Measurements from ENCODE around the gene IMPA2. TPM values are rescaled to one million over a fixed set of nuclear protein-coding genes. Genes with fewer than 3 reads are reported as not detected.
A peak's percentile ranks its signal among the peaks of the same experiment; 100 is the strongest.
"Not testable (repeated sequence)": the region's sequence is repeated elsewhere in the genome, so short reads cannot be mapped to it uniquely, and the experiment has no call there.

IMPA2 gene
- total RNA-seq, 1 donor from 2014 or later = 56.3 TPM

DNA sequence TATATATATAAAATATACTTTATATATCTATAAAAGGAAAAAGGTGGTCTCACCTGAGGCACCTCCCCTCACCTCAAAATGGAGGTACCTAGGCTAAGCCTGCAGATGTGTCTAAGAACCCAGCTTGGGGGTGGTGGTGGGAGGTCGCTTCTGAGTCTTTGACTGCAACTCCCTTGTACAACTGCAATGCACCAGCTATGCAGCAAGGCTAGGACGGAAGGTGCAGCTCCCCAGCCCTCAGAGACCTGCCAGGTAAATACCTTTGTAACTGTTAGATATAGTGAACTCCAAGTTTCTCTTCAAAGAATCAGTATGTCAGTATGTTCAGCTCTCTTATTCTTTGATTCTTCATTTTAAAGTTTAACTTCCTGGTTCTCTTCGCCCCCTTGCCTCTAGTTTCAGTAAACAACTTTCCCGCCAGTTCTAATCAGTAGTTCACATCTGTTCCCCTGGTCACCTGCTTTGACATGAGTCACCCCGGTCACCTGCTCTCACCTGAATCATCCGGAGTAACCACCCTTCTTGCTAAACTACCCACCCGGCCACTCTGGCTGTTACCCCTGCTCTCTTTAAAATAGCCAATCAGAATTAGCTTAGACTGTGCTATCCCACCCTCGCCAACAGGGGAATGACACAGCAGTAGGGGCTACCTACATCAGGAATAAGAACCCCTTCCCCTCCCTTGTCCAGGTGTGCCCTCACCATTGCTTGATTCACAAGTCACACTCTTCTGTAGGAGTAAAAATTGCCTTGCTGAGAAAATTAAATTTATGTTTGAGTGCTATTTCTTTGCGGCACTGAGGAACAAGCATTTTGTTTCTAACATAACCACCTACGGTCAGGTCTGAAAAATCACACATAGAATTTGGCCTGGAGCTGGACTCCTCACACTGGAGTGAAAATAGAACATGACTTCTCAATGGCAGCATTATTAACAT lies 24.7 kb upstream of the IMPA2 start:
- Mint-ChIP-seq H3K4me1 (ENCODE audit: unreplicated experiment) (peaks cover 21% of the 10 kb centered on the region), H3K27ac (no peak overlapping the region), H3K36me3 (peaks cover 3% of the 10 kb centered on the region), H3K4me3 (peak overlapping the region; percentile 37), H3K9me3 (peaks cover 6% of the 10 kb centered on the region), H3K27me3 (no peaks in the 10 kb centered on the region)
- TF ChIP-seq, protein P1, sequence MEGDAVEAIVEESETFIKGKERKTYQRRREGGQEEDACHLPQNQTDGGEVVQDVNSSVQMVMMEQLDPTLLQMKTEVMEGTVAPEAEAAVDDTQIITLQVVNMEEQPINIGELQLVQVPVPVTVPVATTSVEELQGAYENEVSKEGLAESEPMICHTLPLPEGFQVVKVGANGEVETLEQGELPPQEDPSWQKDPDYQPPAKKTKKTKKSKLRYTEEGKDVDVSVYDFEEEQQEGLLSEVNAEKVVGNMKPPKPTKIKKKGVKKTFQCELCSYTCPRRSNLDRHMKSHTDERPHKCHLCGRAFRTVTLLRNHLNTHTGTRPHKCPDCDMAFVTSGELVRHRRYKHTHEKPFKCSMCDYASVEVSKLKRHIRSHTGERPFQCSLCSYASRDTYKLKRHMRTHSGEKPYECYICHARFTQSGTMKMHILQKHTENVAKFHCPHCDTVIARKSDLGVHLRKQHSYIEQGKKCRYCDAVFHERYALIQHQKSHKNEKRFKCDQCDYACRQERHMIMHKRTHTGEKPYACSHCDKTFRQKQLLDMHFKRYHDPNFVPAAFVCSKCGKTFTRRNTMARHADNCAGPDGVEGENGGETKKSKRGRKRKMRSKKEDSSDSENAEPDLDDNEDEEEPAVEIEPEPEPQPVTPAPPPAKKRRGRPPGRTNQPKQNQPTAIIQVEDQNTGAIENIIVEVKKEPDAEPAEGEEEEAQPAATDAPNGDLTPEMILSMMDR (conservative IDR thresholded peaks at IDR 0.05) = no peak
- DNase-seq (ENCODE audit: extremely low spot score, unreplicated experiment) = no peak

DNA sequence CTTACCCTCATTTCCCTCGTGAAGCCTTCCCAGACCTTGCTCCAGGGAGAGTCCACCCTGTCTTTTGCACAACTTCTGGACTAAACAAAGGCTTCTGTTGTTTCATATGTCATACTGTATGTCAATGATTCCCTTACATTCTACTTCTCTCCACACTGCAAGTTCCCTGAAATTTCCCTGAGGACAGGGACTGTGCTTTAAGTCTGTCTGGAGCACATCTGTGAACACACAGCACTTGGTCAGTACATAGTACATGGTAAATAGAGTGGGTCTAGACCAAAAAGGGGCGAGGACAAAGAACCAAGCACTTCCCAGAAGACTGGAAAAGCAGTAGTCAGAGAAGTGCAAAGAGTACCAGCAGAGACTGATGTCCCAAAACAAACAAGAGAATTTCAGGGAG lies 23.7 kb upstream of the IMPA2 start:
- no peak overlapping the region for H3K27ac Mint-ChIP-seq
- H3K27me3 Mint-ChIP-seq = no peaks in the 10 kb centered on the region
- no peak overlapping the region for H3K4me3 Mint-ChIP-seq
- H3K36me3 Mint-ChIP-seq = peaks cover 3% of the 10 kb centered on the region
- TF ChIP-seq, protein P1 (conservative IDR thresholded peaks at IDR 0.05) = no peak
- peaks cover 21% of the 10 kb centered on the region for H3K4me1 Mint-ChIP-seq (ENCODE audit: unreplicated experiment)
- no peak for DNase-seq (ENCODE audit: extremely low spot score, unreplicated experiment)
- peaks cover 6% of the 10 kb centered on the region for H3K9me3 Mint-ChIP-seq

DNA sequence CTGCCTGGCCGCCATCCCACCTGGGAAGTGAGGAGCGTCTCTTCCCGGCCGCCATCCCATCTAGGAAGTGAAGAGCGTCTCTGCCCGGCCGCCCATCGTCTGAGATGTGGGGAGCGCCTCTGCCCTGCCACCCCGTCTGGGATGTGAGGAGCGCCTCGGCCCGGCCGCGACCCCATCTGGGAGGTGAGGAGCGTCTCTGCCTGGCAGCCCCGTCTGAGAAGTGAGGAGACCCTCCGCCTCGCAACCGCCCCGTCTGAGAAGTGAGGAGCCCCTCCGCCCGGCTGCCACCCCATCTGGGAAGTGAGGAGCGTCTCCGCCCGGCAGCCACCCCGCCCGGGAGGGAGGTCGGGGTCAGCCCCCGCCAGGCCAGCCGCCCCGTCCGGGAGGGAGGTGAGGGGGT lies 21.7 kb upstream of the IMPA2 start:
- not testable (repeated sequence) for H3K36me3 Mint-ChIP-seq; H3K9me3 Mint-ChIP-seq; DNase-seq (ENCODE audit: extremely low spot score, unreplicated experiment); H3K27me3 Mint-ChIP-seq; H3K4me3 Mint-ChIP-seq; H3K27ac Mint-ChIP-seq
- peaks cover 24% of the 10 kb centered on the region for H3K4me1 Mint-ChIP-seq (ENCODE audit: unreplicated experiment)

DNA sequence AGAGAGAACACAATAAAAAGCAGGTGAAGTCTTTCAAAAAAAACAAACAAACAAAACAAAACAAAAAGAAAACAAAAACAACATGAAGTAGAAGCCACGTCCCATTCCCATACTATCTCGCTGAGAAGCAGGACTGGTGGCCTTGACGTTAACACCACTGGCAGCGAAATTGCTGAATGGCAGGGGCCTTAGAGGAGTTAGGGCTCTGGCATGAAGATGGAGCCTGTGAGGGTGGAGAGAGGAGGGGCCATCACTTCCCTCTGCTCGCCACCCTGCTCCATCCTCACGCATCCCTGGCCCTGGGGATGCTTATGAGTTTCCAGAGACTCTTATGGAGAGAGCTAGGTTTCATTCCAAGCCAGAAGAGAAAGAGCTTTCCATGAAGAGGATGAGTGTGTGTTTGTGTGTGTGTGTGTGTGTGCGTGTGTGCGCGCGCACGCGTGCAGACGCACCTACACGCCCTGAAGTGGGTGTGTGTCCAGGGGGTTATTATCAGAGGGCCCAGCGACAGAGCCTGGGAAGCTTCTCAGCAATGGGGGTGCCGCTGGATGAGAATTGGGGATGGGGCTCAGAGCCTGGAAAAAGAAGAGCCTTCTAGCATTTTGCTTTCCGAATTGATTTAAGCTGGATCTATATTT lies 20.4 kb upstream of the IMPA2 start:
- TF ChIP-seq, protein P1 (conservative IDR thresholded peaks at IDR 0.05) = no peak
- no peak for DNase-seq (ENCODE audit: extremely low spot score, unreplicated experiment)
- Mint-ChIP-seq H3K9me3 (peaks cover 6% of the 10 kb centered on the region), H3K4me1 (ENCODE audit: unreplicated experiment) (peaks cover 18% of the 10 kb centered on the region), H3K4me3 (no peak overlapping the region), H3K27ac (peak overlapping the region; percentile 15), H3K27me3 (no peaks in the 10 kb centered on the region), H3K36me3 (peaks cover 3% of the 10 kb centered on the region)

DNA sequence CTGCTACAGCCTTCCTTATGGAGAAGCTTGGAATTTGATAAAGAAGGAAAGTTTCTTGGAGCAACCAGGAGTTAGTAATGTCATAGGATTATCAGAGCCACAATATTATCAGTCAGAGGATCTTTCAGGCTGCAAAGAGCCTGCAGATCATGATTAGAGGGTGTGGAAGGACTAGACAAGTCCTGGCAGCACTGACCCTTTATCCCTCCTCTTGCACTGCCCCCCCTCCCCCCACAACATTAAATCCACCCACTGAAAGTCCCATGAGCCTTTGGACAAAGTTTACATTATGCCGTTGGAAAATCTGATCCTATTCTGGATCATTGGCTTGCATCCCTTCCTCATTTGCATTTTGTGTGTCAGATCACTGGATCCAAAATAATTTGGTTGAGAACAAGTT lies 18.7 kb upstream of the IMPA2 start:
- peaks cover 3% of the 10 kb centered on the region for H3K9me3 Mint-ChIP-seq
- no peak overlapping the region for H3K27ac Mint-ChIP-seq
- no peak for DNase-seq (ENCODE audit: extremely low spot score, unreplicated experiment)
- H3K27me3 Mint-ChIP-seq = no peaks in the 10 kb centered on the region
- TF ChIP-seq, protein P1 (conservative IDR thresholded peaks at IDR 0.05) = no peak
- no peak overlapping the region for H3K4me3 Mint-ChIP-seq
- peaks cover 15% of the 10 kb centered on the region for H3K4me1 Mint-ChIP-seq (ENCODE audit: unreplicated experiment)
- H3K36me3 Mint-ChIP-seq = no peaks in the 10 kb centered on the region

DNA sequence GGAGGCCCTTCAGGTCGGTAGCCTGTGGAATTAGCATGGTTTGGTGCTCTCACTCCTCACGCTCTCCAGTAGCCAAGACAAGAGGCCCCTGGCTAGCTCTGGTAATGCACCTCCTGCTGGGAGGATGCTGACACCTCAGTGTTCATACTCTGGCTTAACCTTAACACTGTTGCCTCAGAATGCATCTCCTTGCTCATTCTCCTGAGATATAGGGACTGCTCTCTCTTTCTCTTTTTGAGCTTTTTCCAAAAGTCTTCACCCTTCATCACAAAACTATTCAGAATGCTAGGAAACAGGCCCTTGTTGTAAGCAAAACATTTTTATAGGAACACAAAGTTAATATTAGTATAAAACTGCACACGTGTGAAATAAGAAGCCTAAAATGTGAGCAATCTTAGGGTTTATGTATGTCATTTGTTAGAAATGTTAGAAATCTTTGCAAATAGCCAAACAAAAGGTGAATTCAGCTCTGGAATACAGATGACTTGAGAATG lies 17.3 kb upstream of the IMPA2 start:
- H3K36me3 Mint-ChIP-seq = no peaks in the 10 kb centered on the region
- no peaks in the 10 kb centered on the region for H3K27me3 Mint-ChIP-seq
- TF ChIP-seq, protein P1 (conservative IDR thresholded peaks at IDR 0.05) = no peak
- no peak overlapping the region for H3K27ac Mint-ChIP-seq
- H3K4me1 Mint-ChIP-seq (ENCODE audit: unreplicated experiment) = peaks cover 14% of the 10 kb centered on the region
- H3K9me3 Mint-ChIP-seq = no peaks in the 10 kb centered on the region
- H3K4me3 Mint-ChIP-seq = no peak overlapping the region
- DNase-seq (ENCODE audit: extremely low spot score, unreplicated experiment) = no peak

Data from type B pancreatic cell (in vitro differentiated cells).